Activated T-cell treated with anti-CD3 and anti-CD28 coated beads, Interleukin-2, amount 50 U/mL, for 72 hours (primary cell): Measurements from ENCODE around the gene MAP6. TPM values are rescaled to one million over a fixed set of nuclear protein-coding genes. Genes with fewer than 3 reads are reported as not detected.

Source experiments
- ATAC-seq, 2 donors: fragments of 150-1000 bp; cut with Tn5 transposase; replicated peaks in 1 of 2; 2 replicates each; pipeline ENCODE4 v1.10.0; 2021; ENCODE audit warnings: moderate library complexity in 2 of 2, mild to moderate bottlenecking in 1 of 2
- DNase-seq, 2 donors: peaks; one replicate each; pipeline ENCODE4 v3.0.0; 2021 to 2022; ENCODE audit warnings: mixed read lengths in 1 of 2
- H3K27ac Mint-ChIP-seq: one replicate; pipeline ENCODE4 v1.8.0; 2022; ENCODE audit warnings: mild to moderate bottlenecking, moderate library complexity, mixed read lengths
- H3K27me3 Mint-ChIP-seq: one replicate; pipeline ENCODE4 v1.8.0; 2022; ENCODE audit warnings: low read depth, mixed read lengths
- H3K36me3 Mint-ChIP-seq, 2 donors: one replicate each; pipeline ENCODE4 v1.8.0; 2022; ENCODE audit warnings: mixed read lengths in 2 of 2, mild to moderate bottlenecking in 1 of 2; ENCODE audit not compliant: insufficient read depth in 2 of 2
- H3K4me1 Mint-ChIP-seq: one replicate; pipeline ENCODE4 v1.8.0; 2022; ENCODE audit warnings: low read depth, mixed read lengths
- H3K4me3 Mint-ChIP-seq, 2 donors: one replicate each; pipeline ENCODE4 v1.8.0; 2022; ENCODE audit warnings: mild to moderate bottlenecking in 2 of 2, mixed read lengths in 2 of 2, moderate library complexity in 2 of 2
- H3K9me3 Mint-ChIP-seq, 2 donors: one replicate each; pipeline ENCODE4 v1.8.0; 2022; ENCODE audit warnings: mixed read lengths in 2 of 2
- total RNA-seq, 2 donors: library from RNA; stranded (reverse); gene quantifications; one replicate each; pipeline ENCODE4 v1.2.3, GENCODE V29; 2022

MAP6 gene
- total RNA-seq, 2 donors from 2014 or later = 0.14 to 0.16 TPM

- no peaks in the 10 kb centered on the region for H3K4me1 Mint-ChIP-seq
- H3K36me3 Mint-ChIP-seq = no peaks in the 10 kb centered on the region
- no peak overlapping the region for H3K27ac Mint-ChIP-seq
- H3K27me3 Mint-ChIP-seq = peaks cover 37% of the 10 kb centered on the region
- ATAC-seq (no peak), DNase-seq (no peak)
- H3K4me3 Mint-ChIP-seq = no peak overlapping the region
- no peaks in the 10 kb centered on the region for H3K9me3 Mint-ChIP-seq
These were observed 64.8 kb downstream of the MAP6 start for GRCh38 chr11:75603791-75604736.

GRCh38 chr11:75602951-75603350 lies 65.9 kb downstream of the MAP6 start:
- peaks cover 37% of the 10 kb centered on the region for H3K27me3 Mint-ChIP-seq
- ATAC-seq = no peak
- H3K4me1 Mint-ChIP-seq = no peaks in the 10 kb centered on the region
- H3K4me3 Mint-ChIP-seq = no peak overlapping the region
- H3K9me3 Mint-ChIP-seq = no peaks in the 10 kb centered on the region
- no peak overlapping the region for H3K27ac Mint-ChIP-seq
- H3K36me3 Mint-ChIP-seq = no peaks in the 10 kb centered on the region
- DNase-seq = no peak

- Mint-ChIP-seq H3K27me3 (peaks cover 32% of the 10 kb centered on the region), H3K4me1 (no peaks in the 10 kb centered on the region), H3K9me3 (no peaks in the 10 kb centered on the region), H3K27ac (no peak overlapping the region), H3K4me3 (no peak overlapping the region), H3K36me3 (no peaks in the 10 kb centered on the region)
- no peak for ATAC-seq
- no peak for DNase-seq
These were observed 67.3 kb downstream of the MAP6 start for GRCh38 chr11:75601494-75601893.

GRCh38 chr11:75600356-75600755 lies 68.5 kb downstream of the MAP6 start:
- no peak overlapping the region for H3K4me3 Mint-ChIP-seq
- H3K36me3 Mint-ChIP-seq = no peaks in the 10 kb centered on the region

GRCh38 chr11:75598900-75599299 lies 69.9 kb downstream of the MAP6 start:
- no peaks in the 10 kb centered on the region for H3K4me1 Mint-ChIP-seq
- H3K27ac Mint-ChIP-seq = no peak overlapping the region
- ATAC-seq (no peak), DNase-seq (no peak)
- H3K27me3 Mint-ChIP-seq = peaks cover 20% of the 10 kb centered on the region
- H3K36me3 Mint-ChIP-seq = no peaks in the 10 kb centered on the region
- H3K4me3 Mint-ChIP-seq = no peak overlapping the region
- no peaks in the 10 kb centered on the region for H3K9me3 Mint-ChIP-seq

More at GRCh38 chr11:75600356-75600755, 68.5 kb downstream of the MAP6 start:
- ATAC-seq (no peak), DNase-seq (no peak)
- Mint-ChIP-seq H3K9me3 (no peaks in the 10 kb centered on the region), H3K27me3 (peaks cover 29% of the 10 kb centered on the region), H3K27ac (no peak overlapping the region), H3K4me1 (no peaks in the 10 kb centered on the region)

- ATAC-seq = no peak
- Mint-ChIP-seq H3K9me3 (no peaks in the 10 kb centered on the region), H3K27ac (no peak overlapping the region), H3K27me3 (peaks cover 20% of the 10 kb centered on the region), H3K4me3 (no peak overlapping the region), H3K4me1 (no peaks in the 10 kb centered on the region), H3K36me3 (no peaks in the 10 kb centered on the region)
- DNase-seq = no peak
These were observed 70.6 kb downstream of the MAP6 start for GRCh38 chr11:75598264-75598663.

- no peak overlapping the region for H3K4me3 Mint-ChIP-seq
- no peaks in the 10 kb centered on the region for H3K9me3 Mint-ChIP-seq
- peaks cover 18% of the 10 kb centered on the region for H3K27me3 Mint-ChIP-seq
- no peak overlapping the region for H3K27ac Mint-ChIP-seq
- no peaks in the 10 kb centered on the region for H3K36me3 Mint-ChIP-seq
- no peaks in the 10 kb centered on the region for H3K4me1 Mint-ChIP-seq
- DNase-seq (peak in 1 of 2 donors; percentile 5), ATAC-seq (no peak)
These were observed 71.2 kb downstream of the MAP6 start for GRCh38 chr11:75597636-75598035.

GRCh38 chr11:75596914-75597313 lies 71.9 kb downstream of the MAP6 start:
- H3K27me3 Mint-ChIP-seq = peaks cover 23% of the 10 kb centered on the region
- H3K9me3 Mint-ChIP-seq = no peaks in the 10 kb centered on the region
- no peak overlapping the region for H3K4me3 Mint-ChIP-seq
- H3K36me3 Mint-ChIP-seq = no peaks in the 10 kb centered on the region
- H3K4me1 Mint-ChIP-seq = no peaks in the 10 kb centered on the region
- ATAC-seq (no peak), DNase-seq (no peak)
- no peak overlapping the region for H3K27ac Mint-ChIP-seq

- ATAC-seq = no peak
- Mint-ChIP-seq H3K4me1 (no peaks in the 10 kb centered on the region), H3K4me3 (no peak overlapping the region), H3K9me3 (no peaks in the 10 kb centered on the region), H3K27me3 (peaks cover 24% of the 10 kb centered on the region), H3K36me3 (no peaks in the 10 kb centered on the region), H3K27ac (no peak overlapping the region)
- no peak for DNase-seq
These were observed 73.4 kb downstream of the MAP6 start for GRCh38 chr11:75595429-75595828.

- Mint-ChIP-seq H3K27me3 (peaks cover 24% of the 10 kb centered on the region), H3K4me1 (no peaks in the 10 kb centered on the region), H3K4me3 (no peak overlapping the region), H3K27ac (no peak overlapping the region), H3K36me3 (no peaks in the 10 kb centered on the region), H3K9me3 (no peaks in the 10 kb centered on the region)
- no peak for DNase-seq
- ATAC-seq = no peak
These were observed 74.6 kb downstream of the MAP6 start for GRCh38 chr11:75594211-75594610.

- Mint-ChIP-seq H3K27ac (no peak overlapping the region), H3K4me3 (no peak overlapping the region), H3K27me3 (peaks cover 24% of the 10 kb centered on the region), H3K4me1 (no peaks in the 10 kb centered on the region), H3K9me3 (no peaks in the 10 kb centered on the region), H3K36me3 (no peaks in the 10 kb centered on the region)
- ATAC-seq (no peak), DNase-seq (no peak)
These were observed 75.4 kb downstream of the MAP6 start for GRCh38 chr11:75593286-75593915.

GRCh38 chr11:75592715-75593114 lies 76.1 kb downstream of the MAP6 start:
- Mint-ChIP-seq H3K9me3 (no peaks in the 10 kb centered on the region), H3K36me3 (no peaks in the 10 kb centered on the region), H3K4me3 (no peak overlapping the region), H3K27me3 (peaks cover 24% of the 10 kb centered on the region), H3K27ac (no peak overlapping the region), H3K4me1 (no peaks in the 10 kb centered on the region)
- ATAC-seq (no peak), DNase-seq (no peak)

- no peaks in the 10 kb centered on the region for H3K36me3 Mint-ChIP-seq
- H3K4me1 Mint-ChIP-seq = no peaks in the 10 kb centered on the region
These were observed 76.9 kb downstream of the MAP6 start for GRCh38 chr11:75591966-75592365.

More at GRCh38 chr11:75591966-75592365, 76.9 kb downstream of the MAP6 start:
- Mint-ChIP-seq H3K4me3 (no peak overlapping the region), H3K9me3 (no peaks in the 10 kb centered on the region), H3K27me3 (peaks cover 24% of the 10 kb centered on the region), H3K27ac (no peak overlapping the region)
- DNase-seq (no peak), ATAC-seq (no peak)
